ENCODE results near the gene ZNF223. TPM values are rescaled to one million over a fixed set of nuclear protein-coding genes. Genes with fewer than 3 reads are reported as not detected.
A peak's percentile ranks its signal among the peaks of the same experiment; 100 is the strongest.

The ZNF223 gene
- total RNA-seq, 3 donors from 2014 or later (not counting 1 experiment from before 2014, with no cell fraction given): 0.94 to 3.3 (median 2.9) TPM

GRCh38 chr19:44003461-44004009 lies 48.3 kb upstream of the ZNF223 start:
- peak overlapping the region; percentile 73 for H3K27ac ChIP-seq (ENCODE audit: low read length)
- DNase-seq (peak in 1 of 2 donors; percentile 22), ATAC-seq (peak in 1 of 3 donors; percentile 33)
- Mint-ChIP-seq H3K9me3 (peaks cover 12 to 16% of the 10 kb centered on the region in 2 donors), H3K27me3 (ENCODE audit: low read depth in 2 of 2) (peaks cover 0 to 3% of the 10 kb centered on the region in 2 donors), H3K4me3 (peak overlapping the region; percentile 97), H3K27ac (peak overlapping the region; percentile 87 to 93), H3K4me1 (peaks cover 32 to 34% of the 10 kb centered on the region in 2 donors), H3K36me3 (peaks cover 25% of the 10 kb centered on the region)
- WGBS (ENCODE audit: insufficient coverage): 5% methylated on average over 12 of the region's 15 CpGs
- H3K27me3 ChIP-seq (ENCODE audit: control insufficient read depth, insufficient read depth, low read length): no peaks in the 10 kb centered on the region
- H3K9me3 ChIP-seq (ENCODE audit: control insufficient read depth, insufficient read depth, low read length): peaks cover 10% of the 10 kb centered on the region
- H3K4me3 ChIP-seq (ENCODE audit: low read length): peak overlapping the region; percentile 70
- H3K36me3 ChIP-seq (ENCODE audit: control insufficient read depth, insufficient read depth, low read length): peaks cover 17% of the 10 kb centered on the region
- H3K4me1 ChIP-seq (ENCODE audit: control insufficient read depth, insufficient read depth, low read length): peaks cover 16% of the 10 kb centered on the region
- no peak for TF ChIP-seq CTCF (IDR thresholded peaks at IDR 0.05)
- intact Hi-C loops (cut with micrococcal nuclease): loop anchor here (2.0 kb wide), 1 partner anchor 91 kb away; the partner anchor contains the start of gene ZNF224

DNA sequence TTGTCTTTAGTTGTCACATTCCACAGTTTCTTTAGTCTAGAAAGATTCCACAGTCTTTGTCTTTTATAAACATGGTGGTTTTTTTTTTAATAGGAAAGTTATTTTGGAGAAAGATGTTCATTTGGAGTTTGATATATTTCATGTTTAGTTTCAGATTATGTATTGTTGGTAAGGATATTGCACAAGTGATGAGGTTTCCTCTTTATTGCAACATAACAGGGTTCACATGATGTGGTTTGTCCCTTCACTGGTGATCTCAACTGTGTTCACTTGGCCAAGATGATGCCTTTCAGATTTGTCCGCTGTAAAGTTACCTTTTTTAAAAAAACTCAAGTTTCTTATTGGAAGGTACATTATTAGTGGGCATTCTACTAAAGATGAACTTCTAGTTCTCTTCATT lies 45.9 kb upstream of the ZNF223 start:
- ATAC-seq (no peak), DNase-seq (no peak)
- intact Hi-C loops (cut with micrococcal nuclease): no loop called here
- peaks cover 42% of the 10 kb centered on the region for H3K36me3 ChIP-seq (ENCODE audit: control insufficient read depth, insufficient read depth, low read length)
- H3K27me3 Mint-ChIP-seq (ENCODE audit: low read depth in 2 of 2): no peaks in the 10 kb centered on the region
- no peak overlapping the region for H3K4me3 Mint-ChIP-seq
- no peak for TF ChIP-seq CTCF (IDR thresholded peaks at IDR 0.05)
- no peak overlapping the region for H3K4me3 ChIP-seq (ENCODE audit: low read length)
- peaks cover 15 to 26% of the 10 kb centered on the region in 2 donors for H3K9me3 Mint-ChIP-seq
- peaks cover 16% of the 10 kb centered on the region for H3K4me1 ChIP-seq (ENCODE audit: control insufficient read depth, insufficient read depth, low read length)
- H3K4me1 Mint-ChIP-seq: peaks cover 32 to 34% of the 10 kb centered on the region in 2 donors
- 29% methylated on average over 1 of the region's 1 CpG for WGBS (ENCODE audit: insufficient coverage)
- H3K9me3 ChIP-seq (ENCODE audit: control insufficient read depth, insufficient read depth, low read length): peaks cover 31% of the 10 kb centered on the region
- no peak overlapping the region for H3K27ac ChIP-seq (ENCODE audit: low read length)
- no peak overlapping the region for H3K27ac Mint-ChIP-seq
- no peaks in the 10 kb centered on the region for H3K27me3 ChIP-seq (ENCODE audit: control insufficient read depth, insufficient read depth, low read length)
- H3K36me3 Mint-ChIP-seq: peaks cover 49% of the 10 kb centered on the region

- H3K36me3 Mint-ChIP-seq: peaks cover 64% of the 10 kb centered on the region
- H3K9me3 Mint-ChIP-seq: peaks cover 19 to 31% of the 10 kb centered on the region in 2 donors
- WGBS (ENCODE audit: insufficient coverage): 97% methylated on average over 6 of the region's 6 CpGs
- intact Hi-C loops (cut with micrococcal nuclease): no loop called here
- no peaks in the 10 kb centered on the region for H3K27me3 Mint-ChIP-seq (ENCODE audit: low read depth in 2 of 2)
- H3K4me3 Mint-ChIP-seq: no peak overlapping the region
- no peak for TF ChIP-seq CTCF (IDR thresholded peaks at IDR 0.05)
- no peaks in the 10 kb centered on the region for H3K27me3 ChIP-seq (ENCODE audit: control insufficient read depth, insufficient read depth, low read length)
- H3K9me3 ChIP-seq (ENCODE audit: control insufficient read depth, insufficient read depth, low read length): peaks cover 35% of the 10 kb centered on the region
- H3K27ac Mint-ChIP-seq: no peak overlapping the region
- H3K4me3 ChIP-seq (ENCODE audit: low read length): no peak overlapping the region
- peaks cover 25 to 28% of the 10 kb centered on the region in 2 donors for H3K4me1 Mint-ChIP-seq
- peaks cover 9% of the 10 kb centered on the region for H3K4me1 ChIP-seq (ENCODE audit: control insufficient read depth, insufficient read depth, low read length)
- ATAC-seq (no peak), DNase-seq (no peak)
- no peak overlapping the region for H3K27ac ChIP-seq (ENCODE audit: low read length)
- peaks cover 52% of the 10 kb centered on the region for H3K36me3 ChIP-seq (ENCODE audit: control insufficient read depth, insufficient read depth, low read length)
These were observed 44.4 kb upstream of the ZNF223 start for GRCh38 chr19:44007473-44007872.

- intact Hi-C loops (cut with micrococcal nuclease): no loop called here
- no peak for TF ChIP-seq CTCF (IDR thresholded peaks at IDR 0.05)
- H3K27ac Mint-ChIP-seq: no peak overlapping the region
- no peak overlapping the region for H3K27ac ChIP-seq (ENCODE audit: low read length)
- H3K4me3 Mint-ChIP-seq: no peak overlapping the region
- peaks cover 52% of the 10 kb centered on the region for H3K36me3 ChIP-seq (ENCODE audit: control insufficient read depth, insufficient read depth, low read length)
- peaks cover 77% of the 10 kb centered on the region for H3K36me3 Mint-ChIP-seq
- no peaks in the 10 kb centered on the region for H3K27me3 Mint-ChIP-seq (ENCODE audit: low read depth in 2 of 2)
- no peaks in the 10 kb centered on the region for H3K4me1 ChIP-seq (ENCODE audit: control insufficient read depth, insufficient read depth, low read length)
- ATAC-seq (no peak), DNase-seq (no peak)
- H3K9me3 Mint-ChIP-seq: peaks cover 25 to 41% of the 10 kb centered on the region in 2 donors
- H3K4me3 ChIP-seq (ENCODE audit: low read length): no peak overlapping the region
- H3K27me3 ChIP-seq (ENCODE audit: control insufficient read depth, insufficient read depth, low read length): no peaks in the 10 kb centered on the region
- WGBS (ENCODE audit: insufficient coverage): 96% methylated on average over 5 of the region's 5 CpGs
- peaks cover 38% of the 10 kb centered on the region for H3K9me3 ChIP-seq (ENCODE audit: control insufficient read depth, insufficient read depth, low read length)
- peaks cover 12% of the 10 kb centered on the region in 2 donors for H3K4me1 Mint-ChIP-seq
These were observed 41.4 kb upstream of the ZNF223 start for GRCh38 chr19:44010468-44010867.

Data from natural killer cell (primary cell).